Esophagus muscularis mucosa (tissue), 4 donors: ENCODE data around the gene TNS1.

ENCODE experiments used
- CTCF ChIP-seq, 3 experiments: fragments of 200-600 bp in 2 of 3; fragments of 450-650 bp in 1 of 3; sonication (generic) in 2 of 3; IDR thresholded peaks; one replicate each; pipeline ENCODE4 v1.5.1; 2017 to 2019; ENCODE audit warnings: antibody characterized with exemption in 3 of 3, mild to moderate bottlenecking in 2 of 3, moderate library complexity in 1 of 3
- EP300 ChIP-seq: sonication (generic); formaldehyde crosslinking; IDR thresholded peaks from one replicate; pipeline ENCODE4 v1.6.1; 2017; ENCODE audit warnings: antibody characterized with exemption
- POLR2A ChIP-seq: fragments of 450-650 bp; IDR thresholded peaks from one replicate; pipeline ENCODE4 v1.6.1; 2017; ENCODE audit warnings: antibody characterized with exemption, moderate library complexity, mild to moderate bottlenecking, low read depth
- POLR2AphosphoS5 ChIP-seq, 2 donors: sonication (generic); formaldehyde crosslinking; IDR thresholded peaks; one replicate each; pipeline ENCODE4 v1.6.1; 2017; ENCODE audit warnings: antibody characterized with exemption in 2 of 2

DNA sequence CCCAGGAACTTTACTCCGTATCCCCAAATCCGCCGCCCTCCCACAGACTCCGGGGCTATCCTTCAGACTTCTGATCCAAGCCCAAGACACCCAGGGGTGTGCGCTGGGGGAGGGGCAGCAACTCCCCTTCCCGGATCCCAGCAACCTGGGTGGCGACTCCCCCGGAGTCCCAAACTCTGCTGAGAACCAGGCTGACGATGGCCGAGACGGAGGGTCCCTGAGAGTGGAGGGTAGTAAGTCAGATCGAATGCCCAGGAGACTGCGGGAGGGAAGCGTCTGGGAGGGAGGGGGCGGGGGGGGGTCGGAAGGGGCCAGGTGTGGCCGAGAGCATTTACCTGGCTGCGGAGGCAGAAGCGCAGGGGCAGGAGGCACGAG is 7.0 kb upstream of the TNS1 start:
- no peak for TF ChIP-seq POLR2A
- no peak for TF ChIP-seq EP300
- no peak for TF ChIP-seq CTCF (IDR thresholded peaks at IDR 0.05)
- TF ChIP-seq POLR2AphosphoS5 (IDR thresholded peaks at IDR 0.05): no peak
